Ovary (tissue), 3 donors: Measurements from ENCODE around the gene CRTC3.
"Not testable (repeated sequence)": the region's sequence is repeated elsewhere in the genome, so short reads cannot be mapped to it uniquely, and the experiment has no call there.

ENCODE experiments used
- CTCF ChIP-seq, 3 donors: fragments of 450-650 bp in 2 of 3; fragments of 200-600 bp in 1 of 3; IDR thresholded peaks; one replicate each; pipeline versions ENCODE4 v1.5.1 to v1.8.0; 2016 to 2022; ENCODE audit warnings: antibody characterized with exemption in 3 of 3, mild to moderate bottlenecking in 1 of 3
- EP300 ChIP-seq: sonication (generic); formaldehyde crosslinking; IDR thresholded peaks from one replicate; pipeline ENCODE4 v1.6.1; 2017; ENCODE audit warnings: antibody characterized with exemption
- donor health status: DM: no; HTN: no; CAD: no.

GRCh38 chr15:90657520-90658172 is 127.9 kb downstream of the CRTC3 start:
- TF ChIP-seq CTCF (IDR thresholded peaks at IDR 0.05); EP300: not testable (repeated sequence)
